ENCODE data around the gene FHIT.

FHIT gene

GRCh38 chr3:60884005-60884404 lies 367.2 kb downstream of the FHIT start:
- H3K4me1 ChIP-seq (ENCODE audit: control insufficient read depth in 1 of 2, insufficient read depth in 1 of 2, low read depth in 1 of 2, low read length in 1 of 2) = no peaks in the 10 kb centered on the region
- TF ChIP-seq CTCF (IDR thresholded peaks at IDR 0.05) = no peak

GRCh38 chr3:60877188-60877587 lies 374.1 kb downstream of the FHIT start:
- H3K4me3 ChIP-seq (ENCODE audit: low read depth in 1 of 2, low read length in 1 of 2) = no peak overlapping the region
- no peak for TF ChIP-seq CTCF (IDR thresholded peaks at IDR 0.05)
- H3K27me3 ChIP-seq = no peaks in the 10 kb centered on the region
- H3K9me3 ChIP-seq = no peaks in the 10 kb centered on the region
- no peaks in the 10 kb centered on the region for H3K4me1 ChIP-seq (ENCODE audit: control insufficient read depth in 1 of 2, insufficient read depth in 1 of 2, low read depth in 1 of 2, low read length in 1 of 2)
- no peak overlapping the region for H3K27ac ChIP-seq
- H3K36me3 ChIP-seq = no peaks in the 10 kb centered on the region

More at GRCh38 chr3:60884005-60884404, 367.2 kb downstream of the FHIT start:
- Histone ChIP-seq H3K9me3 (no peaks in the 10 kb centered on the region), H3K36me3 (no peaks in the 10 kb centered on the region), H3K4me3 (ENCODE audit: low read depth in 1 of 2, low read length in 1 of 2) (no peak overlapping the region), H3K27ac (no peak overlapping the region), H3K27me3 (no peaks in the 10 kb centered on the region)

GRCh38 chr3:60870396-60870795 lies 380.9 kb downstream of the FHIT start:
- Histone ChIP-seq H3K9me3 (no peaks in the 10 kb centered on the region), H3K4me3 (ENCODE audit: low read depth in 1 of 2, low read length in 1 of 2) (no peak overlapping the region), H3K36me3 (no peaks in the 10 kb centered on the region), H3K4me1 (ENCODE audit: control insufficient read depth in 1 of 2, insufficient read depth in 1 of 2, low read depth in 1 of 2, low read length in 1 of 2) (no peaks in the 10 kb centered on the region), H3K27me3 (no peaks in the 10 kb centered on the region), H3K27ac (no peak overlapping the region)
- no peak for TF ChIP-seq CTCF (IDR thresholded peaks at IDR 0.05)

GRCh38 chr3:60867200-60867599 lies 384.1 kb downstream of the FHIT start:
- Histone ChIP-seq H3K27me3 (no peaks in the 10 kb centered on the region), H3K4me3 (ENCODE audit: low read depth in 1 of 2, low read length in 1 of 2) (no peak overlapping the region), H3K27ac (no peak overlapping the region), H3K4me1 (ENCODE audit: control insufficient read depth in 1 of 2, insufficient read depth in 1 of 2, low read depth in 1 of 2, low read length in 1 of 2) (no peaks in the 10 kb centered on the region), H3K36me3 (no peaks in the 10 kb centered on the region), H3K9me3 (no peaks in the 10 kb centered on the region)
- no peak for TF ChIP-seq CTCF (IDR thresholded peaks at IDR 0.05)

GRCh38 chr3:60856257-60857046 lies 394.8 kb downstream of the FHIT start:
- H3K27ac ChIP-seq = peak overlapping the region; percentile 67
- no peak for TF ChIP-seq CTCF (IDR thresholded peaks at IDR 0.05)
- H3K4me1 ChIP-seq (ENCODE audit: control insufficient read depth in 1 of 2, insufficient read depth in 1 of 2, low read depth in 1 of 2, low read length in 1 of 2) = peaks cover 32 to 39% of the 10 kb centered on the region in 2 experiments
- no peaks in the 10 kb centered on the region for H3K36me3 ChIP-seq
- H3K27me3 ChIP-seq = no peaks in the 10 kb centered on the region
- no peaks in the 10 kb centered on the region for H3K9me3 ChIP-seq
- no peak overlapping the region for H3K4me3 ChIP-seq (ENCODE audit: low read depth in 1 of 2, low read length in 1 of 2)

All from neutrophil (primary cell).